NCI-H146 treated with DMSO at 0.1 percent for 48 hours (cell line): ENCODE measurements around the gene CDH13.

ENCODE experiments used
- DNase-seq: peaks from one replicate; lab custom pipeline; 2025; ENCODE audit not compliant: unreplicated experiment; lab: John Stamatoyannopoulos, UW

Gene CDH13

DNA sequence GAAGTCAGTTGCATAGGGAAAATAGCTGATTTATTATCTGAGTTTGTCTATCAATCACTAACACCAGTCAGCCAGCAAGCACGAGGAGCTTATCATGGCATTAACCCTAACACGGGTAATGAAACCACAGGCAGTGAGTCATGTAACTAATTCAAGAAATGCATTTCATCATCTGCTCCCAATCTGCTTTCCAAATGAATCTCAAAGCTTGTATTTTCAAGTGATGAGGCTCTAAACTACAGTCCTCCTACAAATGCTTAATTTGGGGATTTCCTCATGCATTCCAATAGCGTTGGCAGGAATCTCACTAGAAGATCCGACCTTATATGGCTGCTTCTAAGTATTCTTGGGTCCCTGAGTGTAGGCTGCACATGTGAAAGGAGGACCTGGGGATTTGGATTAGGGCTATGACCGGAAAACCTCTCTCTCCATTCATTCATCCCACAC, 1062.6 kb downstream of the CDH13 start:
- DNase-seq, result no peak

DNA sequence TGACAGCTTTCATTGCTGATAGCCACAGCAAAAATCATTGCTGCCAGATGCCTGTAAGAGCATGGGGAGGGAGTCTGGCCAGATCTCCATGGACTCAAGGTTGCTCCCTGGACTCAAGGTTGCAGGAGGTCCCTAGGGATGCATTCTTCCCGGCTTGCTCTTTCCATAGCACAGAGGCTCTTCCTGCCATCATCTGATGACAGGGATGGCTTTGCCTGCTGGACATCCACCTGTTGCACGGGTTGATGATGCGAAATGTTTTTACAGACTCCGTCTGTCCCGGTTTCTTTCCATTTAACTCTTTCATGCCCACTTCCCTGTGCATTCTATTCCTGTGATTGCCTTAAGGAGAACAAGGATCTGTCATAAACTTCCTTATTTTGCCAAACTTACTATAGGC, 1065.5 kb downstream of the CDH13 start:
- DNase-seq, result no peak

DNA sequence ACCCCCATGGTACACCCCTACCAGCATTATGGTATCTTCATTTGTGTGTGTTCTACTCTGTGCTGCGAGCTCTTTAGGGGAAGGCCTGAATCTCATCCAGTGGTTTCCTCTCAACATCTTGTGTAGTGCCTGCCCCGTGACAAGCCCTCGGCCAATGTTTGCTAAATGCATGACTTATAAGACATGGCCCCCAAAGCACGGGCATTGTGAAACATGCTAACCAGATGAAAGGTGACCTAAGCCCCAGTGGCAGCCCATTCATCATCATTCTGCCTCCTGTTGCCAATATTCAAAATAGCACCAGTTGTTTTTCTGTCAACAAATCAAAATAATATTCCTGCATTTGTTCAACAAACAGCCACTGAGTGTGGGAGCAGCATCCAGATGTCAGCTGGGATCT, 1072.2 kb downstream of the CDH13 start:
- no peak for DNase-seq

DNA sequence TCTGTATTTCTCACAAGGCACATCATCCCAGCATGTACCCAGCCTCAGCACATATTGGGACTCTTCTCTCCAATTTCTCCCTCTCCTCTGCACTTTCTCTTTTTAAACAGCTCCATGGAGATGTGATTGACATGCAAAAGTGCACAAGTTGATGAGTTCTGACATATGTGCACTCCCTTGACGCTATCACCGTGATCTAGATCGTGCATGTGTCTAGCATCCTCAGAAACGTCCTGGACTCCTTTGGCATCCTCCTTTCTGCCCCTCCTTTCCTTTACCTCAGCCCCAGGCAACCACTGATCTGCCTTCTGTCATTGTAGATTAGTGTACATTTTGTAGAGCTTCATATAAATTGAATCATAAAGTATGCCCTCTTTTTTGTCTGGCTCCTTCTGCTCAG, 1073.0 kb downstream of the CDH13 start:
- no peak for DNase-seq

DNA sequence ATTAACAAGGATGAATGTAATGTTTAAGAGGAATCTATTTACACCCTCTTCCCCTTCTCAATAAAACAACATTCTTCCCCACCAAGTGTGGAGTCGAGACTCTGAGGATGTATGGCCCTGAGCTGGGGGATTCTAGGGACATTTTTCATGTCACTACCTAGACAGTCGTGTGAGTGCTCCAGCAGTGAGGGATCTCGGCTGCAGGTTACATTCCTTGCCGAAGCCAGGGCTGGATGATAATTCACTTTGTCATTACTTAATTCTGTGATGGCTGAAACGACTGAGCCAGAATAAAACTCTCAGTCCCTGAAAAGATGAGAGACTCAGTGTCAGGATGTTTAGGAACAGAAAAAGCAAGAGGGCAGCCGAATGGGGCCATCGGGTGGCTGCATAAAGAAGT, 1074.1 kb downstream of the CDH13 start:
- no peak for DNase-seq

DNA sequence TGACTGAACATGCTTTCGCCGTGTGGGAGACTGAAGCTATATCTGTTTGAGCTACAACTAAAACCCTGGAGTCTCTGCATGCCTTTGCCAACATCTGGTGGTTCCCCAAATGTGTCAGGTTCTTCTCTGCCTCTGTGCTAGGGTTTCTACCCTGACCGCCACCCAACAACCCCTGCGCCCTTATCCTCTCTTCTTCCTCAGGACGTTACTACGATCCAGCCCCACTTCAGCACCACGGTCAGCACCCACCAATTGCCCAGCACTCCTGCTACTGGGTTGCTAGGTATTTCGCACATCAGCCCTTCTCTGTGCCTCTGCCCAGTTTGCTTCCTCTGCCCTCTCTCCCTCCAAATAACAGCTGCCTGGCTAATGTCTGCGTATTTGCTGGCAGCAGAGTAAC, 1074.7 kb downstream of the CDH13 start:
- no peak for DNase-seq

DNA sequence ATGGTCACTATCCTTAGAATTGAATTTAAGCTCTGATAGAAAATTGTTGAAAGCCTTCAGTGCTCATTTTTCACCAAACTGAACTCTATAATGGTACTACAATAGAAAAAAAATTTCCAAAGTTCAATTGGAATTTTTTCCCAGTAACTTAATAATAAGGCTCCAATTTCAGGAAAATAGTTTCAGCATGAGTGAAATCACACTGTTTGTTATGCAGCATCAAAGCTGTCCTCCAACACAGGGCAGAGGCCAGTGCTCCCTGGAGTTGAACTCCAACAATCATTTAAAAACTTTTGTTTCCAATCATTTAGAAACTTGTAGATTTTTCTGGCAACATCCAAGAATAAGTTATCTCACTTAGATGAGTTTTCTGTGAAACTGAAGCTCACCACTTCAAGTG, 1077.9 kb downstream of the CDH13 start:
- no peak for DNase-seq

DNA sequence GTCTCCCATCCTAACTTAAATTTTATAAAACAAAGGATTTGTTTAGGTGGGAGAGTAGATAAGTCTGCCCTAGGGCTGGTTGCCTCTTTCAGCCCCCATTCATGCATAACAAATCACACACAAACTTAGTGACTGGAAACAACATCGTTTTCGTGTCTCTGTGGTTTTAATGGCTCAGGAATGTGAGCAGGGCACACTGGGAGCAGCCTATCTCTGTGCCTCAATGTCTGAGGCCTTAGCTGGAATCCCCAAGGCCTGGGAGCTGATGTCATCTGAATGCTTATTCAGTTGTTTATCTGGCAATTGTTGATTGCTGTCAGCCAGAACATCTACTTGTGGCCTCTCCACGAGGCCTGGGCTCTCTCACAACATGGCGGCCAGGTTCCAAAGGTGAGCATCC, 1079.1 kb downstream of the CDH13 start:
- DNase-seq, result no peak

DNA sequence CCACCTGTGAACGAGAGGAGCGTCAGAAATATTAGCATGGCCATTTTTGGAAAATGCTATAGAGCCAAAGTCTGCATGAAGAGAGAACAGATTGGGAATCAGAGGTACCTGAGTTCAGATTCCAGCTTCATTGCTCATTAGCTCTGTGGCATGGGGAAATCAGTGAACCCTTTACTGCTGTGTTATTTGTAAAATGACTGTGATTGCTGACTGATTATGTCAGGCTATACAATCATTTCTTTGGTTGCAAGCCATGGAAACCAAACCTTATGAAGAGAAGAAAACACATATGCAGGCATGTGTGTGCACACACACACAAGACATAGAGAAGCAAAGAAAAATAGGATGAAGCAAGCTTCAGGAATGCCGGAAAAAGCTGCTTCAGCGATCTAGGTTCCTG, 1079.6 kb downstream of the CDH13 start:
- DNase-seq, result no peak

DNA sequence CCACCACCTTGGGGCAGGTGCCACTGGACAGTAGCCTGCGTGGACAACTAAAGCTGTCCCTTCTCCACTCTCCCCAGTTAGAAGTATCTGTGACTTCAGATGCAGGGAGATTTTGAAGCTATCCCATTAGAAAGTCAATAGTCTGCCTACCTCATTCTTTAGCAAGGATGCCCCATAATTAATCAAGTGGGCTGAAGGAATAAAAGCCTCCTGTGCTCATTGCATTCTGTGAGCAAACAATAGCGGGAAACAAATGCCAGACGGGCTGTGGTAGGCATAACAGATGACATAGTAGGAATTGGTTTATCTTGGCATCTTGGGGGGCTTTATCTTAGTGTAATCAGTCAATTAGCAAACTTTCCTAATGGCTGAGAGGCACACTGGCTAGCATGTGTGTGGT, 1084.3 kb downstream of the CDH13 start:
- no peak for DNase-seq

DNA sequence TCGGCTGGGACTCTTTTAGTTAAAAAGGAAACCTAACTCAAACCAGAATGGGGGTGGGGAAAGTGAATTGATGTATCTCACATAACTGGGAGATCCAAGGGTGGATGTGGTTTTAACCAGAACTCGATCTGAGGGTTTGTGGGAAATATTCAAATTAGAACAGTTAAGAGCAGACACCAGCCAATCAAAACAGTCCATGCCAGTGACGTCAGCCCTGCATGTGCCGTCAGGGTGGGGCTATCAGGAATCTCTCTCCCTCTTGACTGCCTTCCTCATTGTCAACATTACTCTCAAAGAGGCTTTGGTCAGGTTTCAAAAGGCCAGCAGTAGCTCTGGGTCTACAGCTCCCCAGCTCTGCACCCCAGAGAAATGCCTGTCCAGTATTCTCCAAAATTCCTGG, 1086.8 kb downstream of the CDH13 start:
- DNase-seq, result no peak

DNA sequence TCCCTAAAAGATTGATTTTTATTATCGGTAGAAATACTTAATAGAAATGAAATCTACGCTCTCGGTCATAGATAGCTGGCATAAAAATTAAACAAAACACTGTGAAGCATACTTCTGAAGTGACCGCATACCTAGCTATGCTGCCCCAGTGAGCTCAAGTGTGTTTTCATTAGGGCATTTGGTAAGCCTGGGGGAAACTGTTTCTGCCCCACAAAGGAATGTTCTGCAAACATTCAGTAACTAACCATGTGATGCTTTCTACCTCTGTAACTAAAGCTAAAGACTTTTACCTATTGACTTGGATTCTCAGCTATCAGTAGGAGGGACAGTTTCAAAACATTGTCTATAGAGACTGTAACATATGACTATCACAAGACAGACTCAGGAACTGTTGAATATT, 1087.5 kb downstream of the CDH13 start:
- no peak for DNase-seq

DNA sequence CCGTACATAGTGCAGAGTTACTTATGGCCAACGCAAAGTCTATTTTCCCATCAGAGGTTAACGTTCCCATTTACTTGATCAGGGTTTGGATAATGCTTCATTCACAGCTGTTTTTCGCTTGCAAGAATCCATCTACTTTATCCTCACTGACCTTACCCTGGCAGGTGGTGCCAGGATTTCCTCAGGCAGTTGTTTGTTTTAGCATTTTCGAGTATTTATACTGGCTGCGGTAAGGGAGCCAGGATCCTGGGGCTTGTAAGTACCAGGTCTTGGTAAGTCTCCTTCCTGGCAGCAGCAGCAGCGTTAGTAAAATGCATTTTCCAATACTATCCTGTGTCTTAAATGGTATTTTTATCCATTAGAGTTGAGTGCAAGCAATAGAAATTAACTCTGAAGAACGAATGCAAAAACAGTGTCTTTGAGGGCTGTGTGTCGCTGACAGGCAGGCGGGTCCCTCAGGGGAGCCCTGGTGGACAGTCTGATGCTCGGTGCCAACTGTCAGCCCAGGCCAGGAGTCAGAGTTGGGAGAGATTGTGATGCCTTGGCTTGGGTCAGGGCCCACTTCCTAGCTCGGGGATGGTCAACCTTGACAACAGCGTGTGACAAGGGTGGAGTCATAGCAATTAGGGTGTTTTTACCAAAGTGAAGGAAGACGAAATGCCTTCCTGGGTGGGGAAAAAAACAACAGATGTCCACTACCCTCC, 1088.6 kb downstream of the CDH13 start:
- no peak for DNase-seq

DNA sequence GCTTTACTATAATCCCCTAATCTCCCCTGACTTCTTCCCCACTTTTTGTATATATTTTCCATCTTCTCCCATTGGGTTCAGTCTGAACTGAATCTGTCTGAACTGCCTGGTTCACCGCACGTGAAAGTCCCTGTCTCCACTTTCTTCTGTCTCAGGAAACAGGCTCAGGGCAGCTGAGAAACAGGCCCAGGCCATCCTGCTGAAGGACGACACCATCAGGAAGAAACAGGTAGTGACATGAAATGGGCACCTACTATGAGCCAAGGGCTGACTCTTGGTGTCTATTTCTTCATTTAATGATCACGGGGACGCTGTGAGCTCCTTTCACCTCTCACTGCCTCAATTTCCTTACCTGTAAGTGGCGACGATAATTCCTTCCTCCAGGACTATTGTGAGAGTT, 1090.5 kb downstream of the CDH13 start:
- no peak for DNase-seq

DNA sequence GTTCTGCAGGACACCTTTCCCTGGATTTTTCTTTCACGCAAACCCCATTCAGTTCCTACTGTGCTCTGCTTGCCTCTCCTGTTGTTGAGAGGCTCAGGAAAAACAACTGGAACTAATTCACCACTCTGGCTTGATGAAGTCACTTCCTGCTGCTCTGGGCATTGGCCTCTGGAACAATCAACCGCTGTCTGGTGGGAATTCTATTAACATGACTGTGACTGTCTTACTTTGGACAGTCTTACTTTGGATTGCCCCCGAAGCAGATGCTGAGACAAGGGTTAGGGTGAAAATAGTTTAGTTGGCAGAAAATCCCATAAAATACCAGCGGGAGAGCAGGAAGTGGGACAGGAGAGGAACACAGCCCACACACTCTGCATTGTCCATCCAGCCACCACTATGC, 1091.0 kb downstream of the CDH13 start:
- DNase-seq, result no peak

DNA sequence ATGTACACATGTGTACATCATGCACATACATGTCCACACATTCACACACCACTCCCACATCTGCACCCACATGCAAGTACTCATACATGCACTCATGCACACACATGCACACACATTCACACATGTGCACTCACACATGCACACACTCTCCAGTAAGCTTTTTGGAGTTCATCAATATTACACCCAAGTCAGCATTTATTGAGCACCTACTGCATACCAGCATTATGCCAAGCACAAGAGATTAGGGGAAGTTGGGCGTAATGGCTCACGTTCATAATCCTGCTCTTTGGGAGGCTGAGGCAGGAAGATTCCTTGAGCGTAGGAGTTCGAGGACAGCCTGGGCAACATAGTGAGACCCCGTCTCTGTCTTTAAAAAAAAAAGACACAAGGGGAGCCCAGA, 1093.4 kb downstream of the CDH13 start:
- no peak for DNase-seq

DNA sequence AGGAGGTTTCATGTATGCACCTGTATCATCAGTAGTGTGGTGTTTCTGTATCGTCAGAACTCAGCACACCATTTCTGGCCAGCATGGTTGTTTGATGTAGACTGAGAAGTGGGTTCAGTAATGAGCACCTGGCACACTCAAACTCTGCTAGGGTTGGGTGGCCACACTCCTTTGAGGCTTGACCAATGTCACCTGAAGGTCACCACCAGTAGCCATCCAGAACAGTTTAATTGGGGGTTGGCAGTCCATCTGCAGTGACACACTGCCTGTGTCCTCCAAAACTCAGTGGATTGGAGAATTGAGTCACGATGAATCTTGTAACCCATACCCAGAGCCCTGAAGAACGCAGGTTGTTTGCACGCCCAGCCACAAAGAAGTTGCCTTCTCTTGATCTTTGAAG, 1094.2 kb downstream of the CDH13 start:
- DNase-seq, result no peak

DNA sequence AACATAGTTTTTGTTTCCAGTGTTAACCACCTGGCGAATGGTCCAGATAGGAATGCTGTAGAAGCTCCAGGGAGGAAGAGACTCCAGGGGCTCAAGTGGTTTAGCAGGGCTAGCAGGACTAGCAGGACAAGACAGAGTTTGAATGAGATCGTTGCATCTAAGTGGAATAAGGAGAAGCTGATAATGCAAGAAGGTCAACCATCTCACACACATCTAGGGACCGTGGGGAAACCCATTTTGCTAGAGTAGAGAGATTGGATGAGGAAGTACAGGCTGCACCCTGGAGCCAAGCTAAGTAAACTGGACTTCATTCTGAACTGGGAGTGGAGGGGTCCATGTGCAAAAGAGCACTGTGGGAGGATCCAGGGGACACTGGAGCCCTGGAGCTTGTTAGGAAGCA, 1094.9 kb downstream of the CDH13 start:
- no peak for DNase-seq

DNA sequence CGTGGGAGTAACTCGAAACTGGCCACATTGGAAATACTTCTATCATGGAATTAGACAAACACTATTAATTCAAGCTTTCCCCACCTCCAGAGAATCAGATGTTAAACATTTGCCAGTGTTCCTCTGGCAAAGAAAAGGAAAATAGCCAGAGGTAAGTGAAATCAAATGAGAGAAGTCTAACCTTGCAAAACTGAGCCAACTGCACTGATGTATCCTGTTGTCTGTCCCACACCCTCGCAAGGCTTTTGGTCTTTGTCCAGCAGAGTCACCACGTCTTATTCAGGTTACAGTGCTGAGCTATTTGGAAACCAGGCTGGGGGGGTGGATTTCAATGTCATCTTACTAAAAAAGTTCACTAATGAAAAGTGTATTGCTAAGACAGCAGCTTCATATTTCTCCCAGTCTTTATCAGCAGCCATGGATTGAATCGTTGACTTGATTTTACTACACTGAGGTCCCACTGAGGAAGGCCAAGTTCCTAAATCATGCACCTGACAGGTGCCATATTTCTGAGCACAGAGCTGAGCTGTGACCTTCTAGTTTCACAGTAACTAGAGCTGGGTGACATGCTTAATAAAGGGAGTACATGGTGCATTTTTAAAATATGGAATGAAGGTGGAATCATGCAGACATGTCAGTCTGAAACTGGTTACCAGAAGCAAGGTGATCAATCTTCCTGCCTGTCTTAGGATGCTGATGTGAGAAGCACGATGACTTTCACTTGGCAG, 1095.9 kb downstream of the CDH13 start:
- no peak for DNase-seq

DNA sequence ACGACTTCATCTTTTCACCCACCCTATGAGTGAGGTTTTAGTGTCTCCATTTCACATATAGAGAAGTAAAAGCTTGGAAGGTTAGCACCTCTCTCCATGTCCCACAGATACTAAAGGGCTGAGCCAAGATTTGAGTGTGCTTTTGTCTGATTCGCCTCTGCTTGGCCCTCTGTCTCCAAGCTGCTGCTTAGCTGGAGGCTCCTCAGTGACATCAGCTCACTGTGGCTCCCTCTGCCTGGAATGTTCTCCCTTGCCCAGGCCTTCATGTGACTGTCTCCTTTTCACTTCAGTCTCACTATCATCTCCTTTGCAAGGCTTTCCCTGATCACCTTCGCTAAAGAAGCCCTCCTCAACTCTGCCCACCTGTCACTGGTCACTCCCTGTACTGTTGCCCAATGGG, 1096.5 kb downstream of the CDH13 start:
- no peak for DNase-seq

DNA sequence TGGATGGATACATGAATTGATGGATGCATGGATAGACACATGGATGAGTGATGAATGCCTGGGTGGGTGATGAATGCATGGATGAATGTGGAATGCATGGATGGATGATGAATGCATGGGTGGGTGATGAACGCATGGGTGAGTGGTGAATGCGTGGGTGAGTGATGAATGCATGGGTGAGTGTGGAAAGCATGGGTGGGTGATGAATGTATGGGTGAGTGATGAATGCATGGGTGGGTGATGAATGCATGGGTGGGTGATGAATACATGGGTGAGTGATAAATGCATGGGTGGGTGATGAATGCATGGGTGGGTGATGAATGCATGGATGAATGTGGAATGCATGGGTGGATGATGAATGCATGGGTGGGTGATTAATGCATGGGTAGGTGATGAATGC, 1097.1 kb downstream of the CDH13 start:
- no peak for DNase-seq

DNA sequence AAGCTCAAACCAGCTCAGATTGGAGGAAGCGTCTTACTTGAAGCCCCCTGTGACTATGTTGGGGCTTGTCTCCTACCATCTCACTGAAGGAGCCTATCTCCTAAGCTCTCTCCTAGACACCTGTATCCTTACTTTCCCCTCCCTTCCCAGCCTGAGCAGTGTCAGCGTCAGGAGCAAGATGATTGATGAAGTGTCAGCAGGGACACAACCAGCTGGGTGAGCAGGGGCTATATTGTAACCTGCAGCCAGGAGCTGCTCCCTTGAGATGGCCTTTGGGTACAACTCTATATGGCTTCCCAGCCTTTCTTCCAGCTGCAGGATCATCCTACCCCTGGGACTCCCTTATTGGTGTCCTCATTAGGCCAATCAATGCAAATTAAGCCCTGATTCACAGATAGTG, 1097.8 kb downstream of the CDH13 start:
- DNase-seq, result no peak

DNA sequence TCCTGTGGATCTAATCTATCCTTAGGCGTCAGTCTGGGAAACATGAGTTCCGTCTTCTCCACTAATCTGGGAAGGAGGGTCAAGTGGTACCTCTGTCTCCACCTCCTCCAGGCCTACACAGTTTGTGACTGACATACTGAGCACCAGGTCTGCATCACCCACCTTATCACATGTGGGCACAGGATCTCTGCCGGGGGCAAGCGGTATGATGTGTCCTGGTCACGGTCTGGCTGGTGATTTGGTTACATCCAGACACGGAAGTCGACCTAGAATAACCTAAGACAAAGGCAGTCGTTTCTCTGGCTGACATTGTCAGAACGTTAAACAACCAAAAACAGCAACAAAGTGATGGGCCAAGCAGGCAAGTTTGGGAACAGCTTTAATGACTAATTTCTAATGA, 1098.5 kb downstream of the CDH13 start:
- no peak for DNase-seq
